Endothelial cell of umbilical vein (primary cell): ENCODE results near the gene KAT6B. TPM values are rescaled to one million over a fixed set of nuclear protein-coding genes. Genes with fewer than 3 reads are reported as not detected.

Source experiments
- BruUV-seq: library from RNA; stranded (reverse); fragments of 400-500 nt; replicated peaks from 2 replicates; lab custom pipeline; 2021; lab: Mats Ljungman, UMichigan
- CTCF ChIA-PET: fragments of 300-600, 350-600 bp; sonication (Branson Sonifier 250); formaldehyde crosslinking; loops from one replicate; lab custom pipeline; 2021; ENCODE audit warnings: antibody characterized with exemption, inconsistent platforms; lab: Charles Lee
- POLR2A ChIA-PET: fragments of 300-600, 350-600 bp; sonication (Branson Sonifier 250); formaldehyde crosslinking; loops from one replicate; lab custom pipeline; 2021; ENCODE audit warnings: antibody characterized with exemption, inconsistent platforms; lab: Charles Lee
- DNase-seq: peaks from one replicate; pipeline ENCODE4 v3.0.0-alpha.2; 2011; ENCODE audit warnings: low read depth, low spot score
- FAIRE-seq: peaks from 2 replicates; lab custom pipeline; 2011; peaks lifted over from hg19 to GRCh38; lab: Jason Lieb, UNC
- H2AFZ ChIP-seq: 2 replicates; pipeline ENCODE4 v1.6.0; 2012; ENCODE audit warnings: low read depth, low read length, control low read depth, inconsistent platforms
- H3K27ac ChIP-seq: 2 replicates; pipeline ENCODE4 v1.5.1; 2011; ENCODE audit warnings: low read depth, mild to moderate bottlenecking, control low read depth, low read length, moderate library complexity; ENCODE audit not compliant: insufficient read depth
- H3K27me3 ChIP-seq, 2 experiments: 2 replicates each; pipeline versions ENCODE4 v1.6.0 to v1.6.1; 2011; ENCODE audit warnings: low read length in 2 of 2, mixed read lengths in 1 of 2; ENCODE audit not compliant: control insufficient read depth in 2 of 2, insufficient read depth in 2 of 2
- H3K36me3 ChIP-seq, 2 experiments: 2 replicates in 1 of 2; 3 replicates in 1 of 2; pipeline ENCODE4 v1.5.1; 2011; ENCODE audit warnings: low read length in 2 of 2, mild to moderate bottlenecking in 1 of 2, moderate library complexity in 1 of 2; ENCODE audit not compliant: control insufficient read depth in 2 of 2, insufficient read depth in 2 of 2; ENCODE audit errors: extremely low read depth in 1 of 2
- H3K4me1 ChIP-seq: 3 replicates; pipeline ENCODE4 v1.5.1; 2011; ENCODE audit warnings: mild to moderate bottlenecking, low read length; ENCODE audit not compliant: control insufficient read depth, insufficient read depth; ENCODE audit errors: extremely low read depth
- H3K4me2 ChIP-seq: 2 replicates; pipeline ENCODE4 v1.6.1; 2011; ENCODE audit warnings: low read length, control low read depth, mixed read lengths; ENCODE audit not compliant: insufficient read depth
- H3K4me3 ChIP-seq, 3 experiments: fragments of 200-600 bp in 1 of 3; sonication (generic), shearing (Covaris generic) in 1 of 3; replicated peaks in 1 of 3; 2 replicates each; pipeline ENCODE4 v1.5.1; 2011 to 2016; ENCODE audit warnings: control low read depth in 3 of 3, low read length in 3 of 3, mild to moderate bottlenecking in 2 of 3, inconsistent platforms in 1 of 3, low read depth in 1 of 3, moderate library complexity in 1 of 3; ENCODE audit not compliant: insufficient read depth in 1 of 3
- H3K79me2 ChIP-seq: 2 replicates; pipeline ENCODE4 v1.6.0; 2012; ENCODE audit warnings: low read length, inconsistent platforms; ENCODE audit not compliant: control insufficient read depth, insufficient read depth
- H3K9ac ChIP-seq: replicated peaks from 2 replicates; pipeline ENCODE3; 2011; ENCODE audit warnings: low read length, control low read depth; ENCODE audit not compliant: insufficient read depth; ENCODE audit errors: extremely low read depth
- H3K9me1 ChIP-seq: replicated peaks from 3 replicates; pipeline ENCODE4 v1.6.0; 2011; ENCODE audit warnings: mild to moderate bottlenecking, low read length; ENCODE audit not compliant: control insufficient read depth, insufficient read depth; ENCODE audit errors: extremely low read depth
- H3K9me3 ChIP-seq: replicated peaks from 2 replicates; pipeline ENCODE4 v1.5.1; 2012; ENCODE audit warnings: low read length, inconsistent platforms; ENCODE audit not compliant: control insufficient read depth, insufficient read depth
- H4K20me1 ChIP-seq: replicated peaks from 2 replicates; pipeline ENCODE3; 2011; ENCODE audit warnings: mild to moderate bottlenecking, low read length; ENCODE audit not compliant: control insufficient read depth, insufficient read depth; ENCODE audit errors: extremely low read depth
- CTCF ChIP-seq, 2 donors: IDR thresholded peaks; 1 replicate in 1 of 2; 2 replicates in 1 of 2; pipeline ENCODE4 v1.5.1; 2011; ENCODE audit warnings: low read length in 2 of 2, mild to moderate bottlenecking in 2 of 2, moderate library complexity in 2 of 2, control low read depth in 1 of 2, inconsistent platforms in 1 of 2, low read depth in 1 of 2; ENCODE audit not compliant: insufficient read depth in 1 of 2; ENCODE audit errors: extremely low read depth in 1 of 2
- EZH2 ChIP-seq: IDR thresholded peaks from 2 replicates; pipeline ENCODE4 v1.6.1; 2012; ENCODE audit warnings: borderline replicate concordance, low read depth, mild to moderate bottlenecking, moderate library complexity, low read length, inconsistent platforms; ENCODE audit not compliant: severe bottlenecking
- FOS ChIP-seq: IDR thresholded peaks from 2 replicates; pipeline ENCODE4 v1.6.1; 2011; ENCODE audit warnings: mild to moderate bottlenecking, low read length, moderate library complexity, borderline replicate concordance; ENCODE audit not compliant: insufficient read depth
- GATA2 ChIP-seq: IDR thresholded peaks from 2 replicates; pipeline ENCODE4 v1.7.0; 2011; ENCODE audit warnings: low read depth, mild to moderate bottlenecking, moderate library complexity, mixed read lengths, low read length; ENCODE audit not compliant: insufficient read length, insufficient read depth
- JUN ChIP-seq: IDR thresholded peaks from 2 replicates; pipeline ENCODE4 v1.6.1; 2011; ENCODE audit warnings: borderline replicate concordance, low read depth; ENCODE audit not compliant: insufficient read length, insufficient read depth
- MAX ChIP-seq: IDR thresholded peaks from 2 replicates; pipeline ENCODE4 v1.6.1; 2011; ENCODE audit not compliant: insufficient read depth, insufficient read length
- MYC ChIP-seq: IDR thresholded peaks from one replicate; pipeline ENCODE4 v1.6.1; 2011; ENCODE audit warnings: mild to moderate bottlenecking, low read depth, low read length
- POLR2A ChIP-seq: IDR thresholded peaks from 2 replicates; pipeline ENCODE4 v1.6.1; 2012; ENCODE audit warnings: low read depth, mild to moderate bottlenecking, control low read depth, low read length
- POLR2AphosphoS5 ChIP-seq: IDR thresholded peaks from 2 replicates; pipeline ENCODE4 v1.6.1; 2012; ENCODE audit warnings: low read depth, mild to moderate bottlenecking, control low read depth, low read length, moderate library complexity; ENCODE audit not compliant: insufficient read depth
- dilution Hi-C: fragments of 300-500 bp; cut with MboI; formaldehyde crosslinking; loops from one replicate; pipeline ENCODE4 v1.15.0; 2019; ENCODE audit warnings: low sequenced_read_pairs; ENCODE audit not compliant: extremely low pct_ligation_motif_present
- intact Hi-C: fragments of 100-400 bp; cut with micrococcal nuclease; formaldehyde crosslinking; loops from one replicate; pipeline ENCODE4 v1.10.0; 2022
- polyA plus RNA-seq, 4 experiments: library from polyadenylated mRNA; depleted of rRNA in 3 of 4; stranded (reverse) in 3 of 4; unstranded in 1 of 4; fragments of >200 nt; gene quantifications; 2 replicates each; pipeline versions ENCODE4 v1.2.1 to v1.2.3, GENCODE V29; 2011 to 2012; ENCODE audit warnings: missing spikeins in 1 of 4
- total RNA-seq: library from RNA; stranded (reverse); gene quantifications from 2 replicates; pipeline ENCODE4 v1.2.3, GENCODE V29; 2021

The KAT6B gene
- total and polyA plus RNA-seq, 2 donors (not counting 3 experiments of a cell fraction or from before 2014, with no cell fraction given) = 4.5 to 17.0 TPM

GRCh38 chr10:75003891-75004290, 177.5 kb downstream of the KAT6B start:
- no peak overlapping the region for H3K9ac ChIP-seq
- BruUV-seq = no TSS peak
- no peaks in the 10 kb centered on the region for H3K9me1 ChIP-seq
- H3K4me1 ChIP-seq = no peaks in the 10 kb centered on the region
- no peak overlapping the region for H3K4me2 ChIP-seq
- no peaks in the 10 kb centered on the region for H3K9me3 ChIP-seq
- H2AFZ ChIP-seq = no peak overlapping the region
- no peak overlapping the region for H3K4me3 ChIP-seq
- CTCF ChIA-PET = interaction anchor here (0.8 to 1.9 kb wide), 3 partner anchors 16 to 21 kb away, joined by 3 to 6 read pairs (median 4); no protein-coding TSS in a partner anchor
- no peak overlapping the region for H3K27ac ChIP-seq
- DNase-seq = no peak
- H4K20me1 ChIP-seq = no peaks in the 10 kb centered on the region
- peak; percentile 35 for FAIRE-seq
- POLR2A ChIA-PET = no interaction called here
- TF ChIP-seq POLR2A (no peak), EZH2 (no peak), JUN (no peak), FOS (no peak), GATA2 (no peak), CTCF (IDR thresholded peaks at IDR 0.05; ENCODE audit: extremely low read depth in 1 of 2, insufficient read depth in 1 of 2, low read depth in 1 of 2, low read length in 2 of 2) (no peak)
- dilution Hi-C loops = no loop called here
- H3K36me3 ChIP-seq = peaks cover 2% of the 10 kb centered on the region in 2 experiments
- no peaks in the 10 kb centered on the region for H3K79me2 ChIP-seq
- intact Hi-C loops = no loop called here
- no peaks in the 10 kb centered on the region for H3K27me3 ChIP-seq

- H3K9me3 ChIP-seq = no peaks in the 10 kb centered on the region
- DNase-seq (no peak), FAIRE-seq (peak; percentile 53)
- H3K27me3 ChIP-seq = no peaks in the 10 kb centered on the region
- H3K36me3 ChIP-seq = peaks cover 0 to 2% of the 10 kb centered on the region in 2 experiments
- ChIA-PET POLR2A (no interaction called here), CTCF (no interaction called here)
- no peak overlapping the region for H3K9ac ChIP-seq
- H3K27ac ChIP-seq = no peak overlapping the region
- H3K9me1 ChIP-seq = no peaks in the 10 kb centered on the region
- no peak overlapping the region for H3K4me2 ChIP-seq
- H3K4me3 ChIP-seq = no peak overlapping the region
- H3K79me2 ChIP-seq = no peaks in the 10 kb centered on the region
- intact Hi-C loops = no loop called here
- TF ChIP-seq CTCF (IDR thresholded peaks at IDR 0.05; ENCODE audit: extremely low read depth in 1 of 2, insufficient read depth in 1 of 2, low read depth in 1 of 2, low read length in 2 of 2) (no peak), MYC (no peak), JUN (no peak), MAX (no peak), POLR2AphosphoS5 (no peak), GATA2 (no peak), EZH2 (no peak), FOS (no peak), POLR2A (no peak)
- no peaks in the 10 kb centered on the region for H4K20me1 ChIP-seq
- H2AFZ ChIP-seq = no peak overlapping the region
- no peaks in the 10 kb centered on the region for H3K4me1 ChIP-seq
- no TSS peak for BruUV-seq
- dilution Hi-C loops = no loop called here
Measured at GRCh38 chr10:75007646-75008045, 181.2 kb downstream of the KAT6B start.
